ENCODE results near the gene ISLR2.
A peak's percentile ranks its signal among the peaks of the same experiment; 100 is the strongest.

DNA sequence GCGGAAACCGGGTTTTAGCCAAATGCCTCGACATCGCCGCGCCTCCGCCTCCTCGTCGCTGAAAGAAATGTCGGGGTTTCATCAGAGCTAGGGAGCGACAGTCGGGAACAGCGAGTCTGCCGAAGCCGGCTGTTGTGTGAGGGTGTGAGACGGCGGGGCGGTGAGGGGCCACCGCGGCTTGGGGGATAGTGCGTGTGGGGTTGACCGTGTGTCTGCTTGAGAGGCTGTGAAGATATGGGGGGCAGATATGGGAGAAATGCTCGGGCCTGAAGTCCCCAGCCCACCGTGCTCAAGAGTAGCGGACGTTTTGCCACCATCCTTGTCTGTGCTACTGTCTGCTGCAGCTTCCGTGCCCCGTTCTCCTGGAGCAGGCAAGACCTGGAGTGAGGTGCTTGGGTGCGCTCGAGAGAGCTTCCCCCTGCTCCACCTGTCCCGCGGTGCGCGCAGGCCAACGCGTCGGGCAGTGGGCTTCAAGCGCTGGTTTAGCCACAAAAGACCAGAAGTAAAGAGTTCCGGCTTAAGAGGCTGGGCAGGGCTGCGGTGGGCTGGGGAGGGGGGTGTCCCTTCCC, 716 bp upstream of the ISLR2 start:
- TF ChIP-seq EZH2 (optimal IDR thresholded peaks at IDR 0.05; ENCODE audit: low read depth, low read length), result peak; percentile 83
- TF ChIP-seq, protein P1, sequence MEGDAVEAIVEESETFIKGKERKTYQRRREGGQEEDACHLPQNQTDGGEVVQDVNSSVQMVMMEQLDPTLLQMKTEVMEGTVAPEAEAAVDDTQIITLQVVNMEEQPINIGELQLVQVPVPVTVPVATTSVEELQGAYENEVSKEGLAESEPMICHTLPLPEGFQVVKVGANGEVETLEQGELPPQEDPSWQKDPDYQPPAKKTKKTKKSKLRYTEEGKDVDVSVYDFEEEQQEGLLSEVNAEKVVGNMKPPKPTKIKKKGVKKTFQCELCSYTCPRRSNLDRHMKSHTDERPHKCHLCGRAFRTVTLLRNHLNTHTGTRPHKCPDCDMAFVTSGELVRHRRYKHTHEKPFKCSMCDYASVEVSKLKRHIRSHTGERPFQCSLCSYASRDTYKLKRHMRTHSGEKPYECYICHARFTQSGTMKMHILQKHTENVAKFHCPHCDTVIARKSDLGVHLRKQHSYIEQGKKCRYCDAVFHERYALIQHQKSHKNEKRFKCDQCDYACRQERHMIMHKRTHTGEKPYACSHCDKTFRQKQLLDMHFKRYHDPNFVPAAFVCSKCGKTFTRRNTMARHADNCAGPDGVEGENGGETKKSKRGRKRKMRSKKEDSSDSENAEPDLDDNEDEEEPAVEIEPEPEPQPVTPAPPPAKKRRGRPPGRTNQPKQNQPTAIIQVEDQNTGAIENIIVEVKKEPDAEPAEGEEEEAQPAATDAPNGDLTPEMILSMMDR (IDR thresholded peaks at IDR 0.05; ENCODE audit: low read length), result no peak

Measured in MM.1S (cell line).